GM12892 (cell line): ENCODE data around the gene PROZ.

Experiments used
- DNase-seq: peaks from one replicate; pipeline ENCODE4 v3.0.0; 2011; ENCODE audit not compliant: insufficient read length
- FAIRE-seq: peaks from 2 replicates; lab custom pipeline; 2011; peaks lifted over from hg19 to GRCh38; lab: Jason Lieb, UNC
- POLR2A ChIP-seq: IDR thresholded peaks from 2 replicates; pipeline ENCODE4 v1.6.1; 2011; ENCODE audit warnings: low read depth, low read length, control low read depth
- POLR2AphosphoS5 ChIP-seq: IDR thresholded peaks from 2 replicates; pipeline ENCODE4 v1.6.1; 2011; ENCODE audit warnings: low read depth, low read length, control low read depth
- TAF1 ChIP-seq: IDR thresholded peaks from 2 replicates; pipeline ENCODE4 v1.6.1; 2011; ENCODE audit warnings: low read depth, mild to moderate bottlenecking, control low read depth, low read length, borderline replicate concordance

The PROZ gene

DNA sequence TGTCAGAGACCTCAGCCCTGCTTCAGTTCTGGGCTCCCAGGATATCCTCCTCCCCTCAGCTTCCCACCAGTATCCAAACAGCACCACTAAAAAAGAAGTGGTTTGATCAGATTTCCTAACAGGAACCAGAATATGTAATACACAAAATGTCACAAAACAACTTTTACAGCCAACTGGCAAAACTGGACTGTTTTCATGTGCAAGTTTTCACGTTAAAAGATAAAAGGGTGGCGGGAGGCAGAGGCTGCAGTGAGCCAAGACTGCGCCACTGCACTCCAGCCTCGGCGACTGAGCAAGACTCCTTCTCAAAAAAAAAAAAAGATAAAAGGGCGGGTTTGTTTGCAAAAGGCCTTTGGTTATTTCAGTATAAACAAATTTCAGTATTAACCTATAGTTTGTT lies 36.9 kb downstream of the PROZ start:
- FAIRE-seq (no peak), DNase-seq (no peak)
- TF ChIP-seq TAF1 (no peak), POLR2AphosphoS5 (no peak), POLR2A (no peak)

DNA sequence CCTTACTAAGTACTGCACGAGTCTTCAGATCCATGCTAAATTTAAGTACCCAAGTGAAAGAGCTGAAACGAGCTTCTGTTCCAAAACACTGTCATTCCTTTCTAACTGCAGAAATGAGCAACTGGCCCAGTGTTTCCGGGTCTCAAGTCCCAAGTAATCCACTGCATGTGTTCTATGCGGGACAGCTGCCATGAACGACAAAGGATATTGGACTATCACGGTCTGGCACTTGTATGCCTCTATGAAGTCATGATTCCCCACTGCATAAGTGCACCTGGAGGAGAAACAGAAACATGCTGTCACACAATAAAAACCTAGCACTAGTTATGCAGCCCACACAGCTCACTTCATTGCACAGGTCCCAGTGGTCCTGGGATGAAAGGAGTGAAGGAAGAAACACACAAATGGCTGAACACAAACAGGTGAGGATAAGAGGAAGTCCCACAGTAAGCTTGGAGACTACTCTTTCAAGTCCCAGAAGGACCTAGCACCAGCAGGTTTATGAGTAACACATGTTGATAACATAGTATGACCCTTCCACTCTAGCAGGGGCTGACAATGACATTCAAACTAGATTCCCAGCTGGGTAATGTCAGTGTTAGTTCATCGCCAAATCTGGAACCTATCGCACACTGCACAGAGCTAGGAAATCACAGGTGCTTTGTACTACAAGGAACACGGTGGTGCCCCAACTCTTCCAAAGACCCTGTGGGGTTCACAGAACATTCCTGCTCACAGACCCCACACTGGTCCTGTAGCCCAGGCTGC lies 38.7 kb downstream of the PROZ start:
- TF ChIP-seq POLR2AphosphoS5 (no peak), POLR2A (no peak), TAF1 (no peak)
- DNase-seq = no peak
- no peak for FAIRE-seq

DNA sequence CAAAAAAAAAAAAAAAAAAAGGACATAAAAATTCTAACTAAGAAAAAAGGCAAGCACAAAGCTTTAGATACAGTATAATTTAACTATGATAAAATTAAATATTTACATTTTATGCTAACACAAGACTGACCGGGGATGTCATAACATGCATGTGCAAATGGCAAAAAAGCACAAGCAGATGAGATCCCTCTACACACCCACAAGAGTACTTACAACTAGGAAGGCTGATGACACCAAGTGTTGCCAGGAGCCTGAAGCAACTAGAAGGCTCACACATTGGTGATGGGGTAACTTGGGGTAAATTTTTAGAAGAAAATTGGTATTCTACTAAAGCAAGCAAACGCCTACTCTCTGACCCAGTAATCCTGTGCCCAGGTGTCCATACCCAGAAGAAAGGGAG lies 43.4 kb downstream of the PROZ start:
- FAIRE-seq = no peak
- no peak for TF ChIP-seq POLR2AphosphoS5
- no peak for TF ChIP-seq POLR2A
- no peak for TF ChIP-seq TAF1
- DNase-seq = no peak

DNA sequence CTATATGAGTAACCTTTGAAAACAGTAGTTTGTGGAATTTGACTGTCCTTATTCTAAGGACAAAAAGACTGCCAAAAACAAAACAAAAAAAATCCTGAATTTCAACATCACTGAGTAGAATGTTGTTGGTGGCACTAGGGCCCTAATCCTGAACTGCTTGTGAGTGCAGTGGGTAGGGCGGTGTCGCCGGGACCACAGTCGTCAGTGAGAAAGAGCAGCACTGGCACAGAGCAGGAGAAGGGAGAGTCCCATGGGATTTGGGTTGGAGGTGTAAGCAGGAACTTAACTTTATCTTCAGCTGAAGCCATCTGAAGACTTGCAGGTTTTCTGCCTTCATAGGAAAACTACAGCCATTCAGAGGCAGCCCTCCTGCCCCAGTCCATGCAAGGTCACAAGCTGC lies 44.5 kb downstream of the PROZ start:
- no peak for DNase-seq
- no peak for FAIRE-seq
- no peak for TF ChIP-seq TAF1
- no peak for TF ChIP-seq POLR2AphosphoS5
- TF ChIP-seq POLR2A = no peak

DNA sequence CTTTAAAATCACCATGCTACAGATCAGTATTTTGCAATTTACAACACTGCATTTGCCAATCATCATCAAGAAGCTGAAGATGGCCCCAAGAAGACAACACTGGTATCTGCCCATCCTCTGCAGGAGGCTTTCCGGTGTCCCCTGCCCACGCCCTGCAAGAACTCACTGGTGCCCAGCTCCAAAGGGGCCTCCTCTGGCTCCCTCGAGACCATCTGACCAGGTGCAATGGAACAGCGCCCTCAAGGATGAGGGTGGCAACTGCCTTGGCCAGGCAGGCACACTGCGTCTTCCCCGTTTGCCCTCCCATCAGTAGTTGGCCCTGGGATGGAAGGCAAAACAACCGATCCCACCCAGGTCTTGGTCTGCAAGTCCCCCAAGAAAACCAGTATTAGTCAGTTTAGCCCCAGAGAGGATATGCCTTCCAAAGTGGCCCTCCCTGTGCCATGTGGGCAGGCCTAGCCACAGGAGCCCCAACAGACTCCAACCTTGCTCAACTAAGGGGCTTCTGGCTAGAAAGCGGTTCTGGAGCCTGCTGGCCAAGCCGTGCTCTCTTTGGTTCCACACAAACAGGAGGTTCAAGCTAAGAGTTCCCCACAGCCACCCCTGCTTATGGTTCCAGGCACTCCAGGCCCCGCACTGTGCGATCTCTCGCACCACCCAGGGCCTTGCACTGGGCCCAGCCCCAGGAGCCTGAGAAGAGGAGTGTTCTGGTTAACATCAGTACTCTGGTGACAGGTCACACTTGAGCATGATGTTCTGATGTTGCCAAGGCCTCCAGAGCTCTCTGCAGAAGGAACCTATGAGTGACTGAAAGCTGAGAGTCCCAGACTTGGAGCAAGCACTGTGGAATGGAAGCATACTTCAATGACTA lies 45.3 kb downstream of the PROZ start:
- FAIRE-seq = no peak
- no peak for TF ChIP-seq POLR2A
- no peak for TF ChIP-seq TAF1
- no peak for TF ChIP-seq POLR2AphosphoS5
- DNase-seq = no peak

DNA sequence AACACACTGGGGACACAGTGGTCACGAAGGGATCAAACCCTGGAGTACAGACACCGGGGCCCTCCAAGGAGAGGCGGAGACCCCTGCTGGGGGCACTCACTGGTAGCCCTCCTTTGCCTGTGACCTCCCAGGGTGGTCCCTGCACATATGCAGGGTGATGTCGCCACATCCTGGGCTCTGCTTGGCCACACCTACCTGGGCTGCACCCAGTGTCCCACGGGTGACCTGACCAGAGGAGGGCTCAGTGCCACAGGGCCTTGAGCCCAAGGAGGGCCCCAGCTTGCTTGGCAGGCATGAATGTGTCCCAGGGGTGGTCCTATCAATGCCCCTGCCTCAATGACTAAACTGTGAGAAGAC lies 45.9 kb downstream of the PROZ start:
- no peak for TF ChIP-seq POLR2AphosphoS5
- TF ChIP-seq TAF1 = no peak
- TF ChIP-seq POLR2A = no peak
- no peak for FAIRE-seq
- DNase-seq = no peak

DNA sequence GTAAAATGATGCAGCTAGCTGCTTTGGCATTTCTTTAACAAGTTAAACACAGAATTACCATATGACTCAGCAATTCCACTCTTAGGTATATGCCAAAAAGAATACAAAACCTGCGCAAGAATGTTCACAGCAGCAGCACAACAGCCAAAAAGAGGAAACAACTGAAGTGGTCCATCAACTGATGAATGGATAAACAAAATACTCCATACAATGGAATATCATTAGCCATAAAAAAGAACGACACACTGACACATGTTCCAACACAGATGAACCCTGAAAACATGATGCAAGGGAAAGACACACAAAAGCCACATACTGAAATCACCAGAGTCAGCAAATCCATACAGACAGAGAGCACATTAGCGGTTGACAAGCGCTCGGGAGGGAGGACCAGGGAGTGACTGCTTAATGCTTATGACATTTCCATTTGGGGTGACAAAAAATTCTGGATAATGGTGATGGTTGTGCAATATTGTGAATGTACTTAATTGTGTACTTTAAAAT lies 47.0 kb downstream of the PROZ start:
- FAIRE-seq (peak; percentile 70), DNase-seq (no peak)

DNA sequence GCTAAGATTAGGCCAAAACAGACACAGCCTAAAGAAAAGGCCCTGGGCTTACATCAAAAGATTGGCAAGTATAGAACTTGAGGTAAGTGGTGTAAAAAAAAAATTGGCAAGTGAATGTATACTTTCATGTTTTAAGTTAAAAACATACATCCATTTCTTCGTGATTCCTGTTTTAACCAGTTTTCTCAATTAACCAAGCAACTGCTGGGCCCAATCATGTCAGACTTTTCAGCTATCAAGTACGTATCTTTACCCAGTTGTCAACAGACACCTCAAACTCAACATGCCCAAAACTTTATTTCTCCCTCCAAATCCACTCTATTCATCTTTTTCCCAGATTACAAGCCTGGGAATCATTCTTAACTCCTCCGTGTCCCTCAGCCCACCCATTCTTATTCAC lies 49.0 kb downstream of the PROZ start:
- no peak for TF ChIP-seq POLR2AphosphoS5
- no peak for TF ChIP-seq POLR2A
- no peak for TF ChIP-seq TAF1
- DNase-seq = no peak
- FAIRE-seq = no peak

More for the DNA sequence above, 47.0 kb downstream of the PROZ start:
- no peak for TF ChIP-seq POLR2AphosphoS5
- TF ChIP-seq POLR2A = no peak
- TF ChIP-seq TAF1 = no peak

DNA sequence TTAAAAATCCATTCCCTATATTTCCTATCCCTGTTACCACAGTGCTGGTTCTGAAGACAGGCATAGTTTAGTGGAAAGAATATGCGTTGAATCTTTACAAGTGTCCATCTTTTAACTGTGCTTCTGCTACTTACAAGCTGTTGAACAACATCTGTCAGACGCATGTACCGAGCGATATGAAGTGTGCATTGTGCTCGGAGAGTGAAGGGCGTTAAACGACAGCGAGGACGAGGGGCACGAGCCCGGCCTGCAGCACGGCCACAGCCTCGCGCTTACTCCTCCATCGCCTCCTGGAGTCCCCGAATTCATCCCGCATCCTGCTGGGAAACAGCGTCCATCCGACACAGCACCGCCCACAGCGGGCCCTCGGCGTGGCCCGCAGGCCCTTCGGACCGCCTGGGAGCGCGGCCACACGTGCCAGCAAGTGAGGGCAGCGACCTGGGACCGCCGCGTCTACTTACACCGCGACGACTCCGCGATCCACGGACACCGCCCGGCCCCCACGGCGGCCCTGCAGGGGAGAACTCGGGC lies 49.5 kb downstream of the PROZ start:
- DNase-seq = no peak
- TF ChIP-seq POLR2A = no peak
- no peak for TF ChIP-seq TAF1
- no peak for TF ChIP-seq POLR2AphosphoS5
- FAIRE-seq = peak; percentile 30

DNA sequence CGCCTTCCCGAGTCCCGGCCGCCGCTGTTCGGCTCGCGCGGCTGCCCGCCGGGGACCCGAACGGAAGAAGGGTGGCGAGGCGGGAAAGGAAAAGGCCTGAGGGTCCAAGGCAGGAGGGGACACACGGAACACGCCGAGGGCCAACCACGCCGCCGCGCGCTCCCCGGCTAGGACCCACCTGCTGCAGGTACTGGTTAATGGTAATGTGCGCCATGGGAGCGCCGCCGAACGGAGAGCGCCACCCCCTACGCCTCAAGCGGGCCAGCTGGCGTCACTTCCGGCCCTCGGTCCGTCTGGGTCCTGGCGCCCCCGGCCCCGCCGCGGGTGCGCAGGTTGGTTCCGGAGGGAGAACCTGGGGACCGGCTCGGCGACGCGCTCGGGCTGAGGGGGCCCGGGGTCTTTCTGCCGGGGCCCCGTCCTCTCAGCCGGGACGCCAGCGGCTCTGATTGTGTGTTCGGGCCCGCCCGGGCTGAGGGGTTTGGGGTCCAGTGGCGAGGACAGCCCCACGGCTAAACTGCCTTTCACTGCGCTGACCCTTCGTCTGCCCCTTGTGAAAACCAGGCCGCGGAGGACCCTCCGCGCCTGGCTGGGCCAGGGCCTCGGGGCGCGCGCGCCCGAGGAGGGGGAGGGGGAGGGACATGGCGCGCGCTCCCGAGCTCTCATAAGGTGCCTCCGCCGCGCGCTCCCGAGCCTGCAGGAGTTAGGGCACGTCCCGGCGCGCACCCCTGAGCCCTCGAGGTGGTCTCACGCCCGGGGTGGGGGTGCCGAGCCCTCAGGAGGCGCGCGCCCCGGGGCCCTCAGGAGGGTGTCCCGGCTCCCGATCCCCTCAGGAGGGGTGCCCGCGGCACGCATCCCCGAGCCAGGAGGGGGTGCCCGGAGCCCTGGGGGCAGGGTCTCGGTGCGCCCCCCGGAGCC lies 50.2 kb downstream of the PROZ start, which contains the start of gene PCID2:
Gene PCID2, minus strand, starts transcription at position 249 of the 915 bp plus-strand sequence. Its CDS starts 35 bp downstream, at position 214.
- FAIRE-seq (peak; percentile 95), DNase-seq (peak; percentile 83)
- TF ChIP-seq POLR2A (peak; percentile 88), POLR2AphosphoS5 (peak; percentile 77), TAF1 (peak; percentile 88)
